Brain microvascular endothelial cell (primary cell): Measurements from ENCODE around the gene MAOB.

ENCODE experiments used
- DNase-seq: peaks from one replicate; pipeline ENCODE4 v3.0.0-alpha.2; 2020
- H3K27ac ChIP-seq: fragments of 250-450 bp; sonication (Bioruptor Pico); 2 replicates; pipeline ENCODE4 v1.5.1; 2020; ENCODE audit warnings: mild to moderate bottlenecking, moderate library complexity
- H3K27me3 ChIP-seq: fragments of 250-450 bp; sonication (Bioruptor Pico); replicated peaks from 2 replicates; pipeline ENCODE4 v1.5.1; 2020; ENCODE audit warnings: mild to moderate bottlenecking
- H3K36me3 ChIP-seq: fragments of 250-450 bp; sonication (Bioruptor Pico); replicated peaks from 2 replicates; pipeline ENCODE4 v1.5.1; 2020; ENCODE audit warnings: mild to moderate bottlenecking
- H3K4me3 ChIP-seq: 2 replicates; pipeline ENCODE4 v1.5.1; 2011; ENCODE audit warnings: low read depth, mild to moderate bottlenecking, control low read depth, low read length, moderate library complexity
- CTCF ChIP-seq: IDR thresholded peaks from 2 replicates; pipeline ENCODE4 v1.5.1; 2011; ENCODE audit warnings: low read depth, mild to moderate bottlenecking, moderate library complexity, low read length, control low read depth, inconsistent platforms; ENCODE audit errors: missing control alignments
- in situ Hi-C: cut with HindIII; loops from 2 replicates; pipeline ENCODE4 v1.10.0; 2017; ENCODE audit warnings: low sequenced_read_pairs, low pct_ligation_motif_present

The MAOB gene

DNA sequence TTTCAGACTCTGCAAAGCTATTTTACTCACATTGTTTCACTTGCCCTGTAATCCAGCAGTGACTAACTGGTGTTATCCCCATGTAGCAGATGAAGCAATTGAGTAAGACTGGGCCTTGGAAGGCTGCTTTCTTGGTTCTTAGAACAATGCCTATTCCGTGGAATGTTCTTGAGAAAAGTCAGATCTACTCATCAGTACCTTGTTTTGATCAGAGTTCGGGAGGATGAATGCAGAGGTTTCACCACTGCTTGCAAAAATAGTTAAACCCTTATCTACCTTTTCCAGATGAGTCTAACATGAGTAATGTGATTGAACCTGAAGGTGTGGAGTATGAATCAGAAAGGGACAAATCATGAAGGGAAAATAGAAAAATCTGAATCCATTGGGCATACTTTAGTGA lies 1.8 kb downstream of the MAOB start:
- in situ Hi-C loops, result no loop called here
- no peak overlapping the region for H3K27ac ChIP-seq
- no peak for DNase-seq
- no peak for TF ChIP-seq CTCF
- H3K4me3 ChIP-seq, result no peak overlapping the region
- H3K36me3 ChIP-seq, result no peaks in the 10 kb centered on the region
- no peaks in the 10 kb centered on the region for H3K27me3 ChIP-seq

GRCh38 chrX:43878906-43879526 lies 3.2 kb downstream of the MAOB start:
- H3K4me3 ChIP-seq, result no peak overlapping the region
- no peak for TF ChIP-seq CTCF
- in situ Hi-C loops, result no loop called here
- H3K36me3 ChIP-seq, result no peaks in the 10 kb centered on the region
- no peak for DNase-seq
- no peak overlapping the region for H3K27ac ChIP-seq
- H3K27me3 ChIP-seq, result no peaks in the 10 kb centered on the region

DNA sequence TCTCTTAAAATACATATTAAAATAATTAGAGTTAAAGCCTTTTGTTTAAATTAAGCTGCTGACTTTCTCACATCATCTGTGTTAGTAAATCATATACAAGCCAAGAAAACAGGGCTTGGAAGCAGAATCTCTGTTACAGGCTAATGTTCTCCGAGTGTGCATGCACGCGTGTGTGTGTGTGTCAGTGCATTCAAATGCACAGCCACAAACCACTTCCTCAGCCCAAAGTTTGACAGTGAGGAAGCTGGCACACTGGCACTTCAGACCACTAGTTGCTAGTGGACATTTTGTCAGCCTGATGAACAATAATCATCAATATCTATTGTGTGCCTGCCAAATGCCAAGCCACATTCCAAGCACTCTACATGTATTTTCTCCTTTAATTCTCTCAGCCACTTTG lies 5.6 kb downstream of the MAOB start:
- no peak for TF ChIP-seq CTCF
- H3K27ac ChIP-seq, result no peak overlapping the region
- no peaks in the 10 kb centered on the region for H3K27me3 ChIP-seq
- in situ Hi-C loops, result no loop called here
- H3K4me3 ChIP-seq, result no peak overlapping the region
- H3K36me3 ChIP-seq, result no peaks in the 10 kb centered on the region
- no peak for DNase-seq

- H3K27ac ChIP-seq, result no peak overlapping the region
- H3K27me3 ChIP-seq, result no peaks in the 10 kb centered on the region
- in situ Hi-C loops, result no loop called here
- no peaks in the 10 kb centered on the region for H3K36me3 ChIP-seq
- no peak for TF ChIP-seq CTCF
- H3K4me3 ChIP-seq, result no peak overlapping the region
- DNase-seq, result no peak
These were observed 11.4 kb downstream of the MAOB start for GRCh38 chrX:43870758-43871419.

GRCh38 chrX:43870011-43870410 lies 12.2 kb downstream of the MAOB start:
- Histone ChIP-seq H3K27ac (no peak overlapping the region), H3K27me3 (no peaks in the 10 kb centered on the region), H3K4me3 (no peak overlapping the region), H3K36me3 (no peaks in the 10 kb centered on the region)
- no peak for DNase-seq
- TF ChIP-seq CTCF, result no peak
- in situ Hi-C loops, result no loop called here

GRCh38 chrX:43868791-43869190 lies 13.5 kb downstream of the MAOB start:
- H3K36me3 ChIP-seq, result no peaks in the 10 kb centered on the region
- H3K27me3 ChIP-seq, result no peaks in the 10 kb centered on the region
- H3K4me3 ChIP-seq, result no peak overlapping the region
- no peak for TF ChIP-seq CTCF
- DNase-seq, result no peak
- H3K27ac ChIP-seq, result no peak overlapping the region
- in situ Hi-C loops, result no loop called here
